Upper lobe of left lung (tissue), 4 donors: ENCODE measurements around the gene CDADC1.

Source experiments
- CTCF ChIP-seq, 6 experiments: fragments of 450-650 bp in 4 of 6; fragments of 200-600 bp in 2 of 6; sonication (generic) in 2 of 6; IDR thresholded peaks; one replicate each; pipeline ENCODE4 v1.5.1; 2016 to 2019; ENCODE audit warnings: antibody characterized with exemption in 6 of 6
- EP300 ChIP-seq, 4 donors: sonication (generic); formaldehyde crosslinking; IDR thresholded peaks; one replicate each; pipeline ENCODE4 v1.5.1; 2017; ENCODE audit warnings: antibody characterized with exemption in 4 of 4, control low read depth in 2 of 4
- POLR2AphosphoS5 ChIP-seq, 2 donors: sonication (generic); formaldehyde crosslinking; IDR thresholded peaks; one replicate each; pipeline ENCODE4 v1.5.1; 2017; ENCODE audit warnings: antibody characterized with exemption in 2 of 2

- no peak for TF ChIP-seq EP300 (IDR thresholded peaks at IDR 0.05)
- TF ChIP-seq POLR2AphosphoS5 (IDR thresholded peaks at IDR 0.05), result no peak
- TF ChIP-seq CTCF (IDR thresholded peaks at IDR 0.05), result no peak
These were observed 62.5 kb downstream of the CDADC1 start for GRCh38 chr13:49310251-49310650.
